Duodenal mucosa (tissue), 2 donors: ENCODE data around the gene ZMYND19.
A peak's percentile ranks its signal among the peaks of the same experiment; 100 is the strongest.
"Not testable (repeated sequence)": the region's sequence is repeated elsewhere in the genome, so short reads cannot be mapped to it uniquely, and the experiment has no call there.

Source experiments
- H3K27ac ChIP-seq: one replicate; pipeline ENCODE4 v1.7.0; 2013; ENCODE audit warnings: low read depth, low read length
- H3K27me3 ChIP-seq, 2 donors: one replicate each; pipeline ENCODE4 v1.7.0; 2013; ENCODE audit warnings: low read length in 2 of 2, control low read depth in 1 of 2; ENCODE audit not compliant: insufficient read depth in 2 of 2, control insufficient read depth in 1 of 2
- H3K36me3 ChIP-seq, 2 donors: one replicate each; pipeline ENCODE4 v1.7.0; 2013; ENCODE audit warnings: low read length in 2 of 2, control low read depth in 1 of 2; ENCODE audit not compliant: insufficient read depth in 2 of 2, control insufficient read depth in 1 of 2
- H3K4me1 ChIP-seq, 2 donors: one replicate each; pipeline ENCODE4 v1.7.0; 2013; ENCODE audit warnings: low read length in 2 of 2, control low read depth in 1 of 2; ENCODE audit not compliant: insufficient read depth in 2 of 2, control insufficient read depth in 1 of 2
- H3K4me3 ChIP-seq, 2 donors: one replicate each; pipeline ENCODE4 v1.7.0; 2013; ENCODE audit warnings: low read length in 2 of 2, low read depth in 1 of 2
- H3K9ac ChIP-seq, 2 donors: one replicate each; pipeline ENCODE4 v1.7.0; 2013; ENCODE audit warnings: low read length in 2 of 2, low read depth in 1 of 2
- H3K9me3 ChIP-seq, 2 donors: one replicate each; pipeline ENCODE4 v1.7.0; 2013; ENCODE audit warnings: low read length in 2 of 2, control low read depth in 1 of 2; ENCODE audit not compliant: control insufficient read depth in 1 of 2

Gene ZMYND19

GRCh38 chr9:137626464-137626863 is 36.2 kb upstream of the ZMYND19 start:
- Histone ChIP-seq H3K27ac (no peak overlapping the region), H3K27me3 (no peaks in the 10 kb centered on the region), H3K4me1 (peaks cover 14% of the 10 kb centered on the region in 2 donors), H3K9me3 (no peaks in the 10 kb centered on the region), H3K9ac (no peak overlapping the region), H3K4me3 (no peak overlapping the region), H3K36me3 (no peaks in the 10 kb centered on the region)

- H3K9me3 ChIP-seq, H3K4me3 ChIP-seq, H3K27me3 ChIP-seq, H3K27ac ChIP-seq, H3K9ac ChIP-seq, H3K36me3 ChIP-seq: not testable (repeated sequence)
- peaks cover 26 to 31% of the 10 kb centered on the region in 2 donors for H3K4me1 ChIP-seq
Measured at GRCh38 chr9:137622211-137622610, 31.9 kb upstream of the ZMYND19 start.

GRCh38 chr9:137621131-137621757 is 30.9 kb upstream of the ZMYND19 start:
- Histone ChIP-seq H3K4me1 (peaks cover 30 to 31% of the 10 kb centered on the region in 2 donors), H3K9ac (peak overlapping the region in 1 of 2 donors; percentile 27), H3K4me3 (peak overlapping the region; percentile 9 to 16), H3K27ac (no peak overlapping the region), H3K27me3 (no peaks in the 10 kb centered on the region), H3K36me3 (peaks cover 5 to 7% of the 10 kb centered on the region in 2 donors), H3K9me3 (no peaks in the 10 kb centered on the region)

- peaks cover 30 to 31% of the 10 kb centered on the region in 2 donors for H3K4me1 ChIP-seq
Measured at GRCh38 chr9:137620581-137620980, 30.3 kb upstream of the ZMYND19 start.

GRCh38 chr9:137620048-137620405 is 29.7 kb upstream of the ZMYND19 start:
- H3K27me3 ChIP-seq, result no peaks in the 10 kb centered on the region
- H3K9me3 ChIP-seq, result no peaks in the 10 kb centered on the region
- peak overlapping the region; percentile 77 to 84 for H3K4me3 ChIP-seq
- peaks cover 30 to 31% of the 10 kb centered on the region in 2 donors for H3K4me1 ChIP-seq
- peak overlapping the region; percentile 74 to 98 for H3K9ac ChIP-seq
- H3K36me3 ChIP-seq, result peaks cover 5 to 16% of the 10 kb centered on the region in 2 donors
- H3K27ac ChIP-seq, result no peak overlapping the region

More at GRCh38 chr9:137620581-137620980, 30.3 kb upstream of the ZMYND19 start:
- Histone ChIP-seq H3K4me3 (peak overlapping the region; percentile 9 to 16), H3K9ac (peak overlapping the region in 1 of 2 donors; percentile 27), H3K27ac (no peak overlapping the region), H3K27me3 (no peaks in the 10 kb centered on the region), H3K36me3 (peaks cover 5 to 11% of the 10 kb centered on the region in 2 donors), H3K9me3 (no peaks in the 10 kb centered on the region)

GRCh38 chr9:137619240-137620047 is 29.1 kb upstream of the ZMYND19 start:
- no peaks in the 10 kb centered on the region for H3K27me3 ChIP-seq
- no peaks in the 10 kb centered on the region for H3K9me3 ChIP-seq
- peaks cover 5 to 22% of the 10 kb centered on the region in 2 donors for H3K36me3 ChIP-seq
- H3K4me3 ChIP-seq, result peak overlapping the region; percentile 77 to 84
- H3K9ac ChIP-seq, result peak overlapping the region; percentile 74 to 98
- peaks cover 30 to 31% of the 10 kb centered on the region in 2 donors for H3K4me1 ChIP-seq
- peak overlapping the region; percentile 52 for H3K27ac ChIP-seq

- Histone ChIP-seq H3K27me3 (no peaks in the 10 kb centered on the region), H3K4me3 (peak within 1 kb of the TSS; percentile 77 to 93), H3K9ac (peak within 1 kb of the TSS; percentile 83 to 98), H3K4me1 (peaks cover 30 to 33% of the 10 kb centered on the region in 2 donors), H3K36me3 (peaks cover 8 to 32% of the 10 kb centered on the region in 2 donors), H3K9me3 (no peaks in the 10 kb centered on the region), H3K27ac (peak within 1 kb of the TSS; percentile 85)
Measured at GRCh38 chr9:137618105-137619067, 28.1 kb upstream of the ZMYND19 start, which contains the start of gene EHMT1. EHMT1 (plus strand) TSS chr9:137619005; CDS start chr9:137619029, 24 bp downstream.

GRCh38 chr9:137615387-137615871 is 25.1 kb upstream of the ZMYND19 start:
- no peak overlapping the region for H3K4me3 ChIP-seq
- H3K9me3 ChIP-seq, result no peaks in the 10 kb centered on the region
- peaks cover 8 to 35% of the 10 kb centered on the region in 2 donors for H3K36me3 ChIP-seq
- H3K27ac ChIP-seq, result no peak overlapping the region
- H3K9ac ChIP-seq, result no peak overlapping the region
- peaks cover 42 to 43% of the 10 kb centered on the region in 2 donors for H3K4me1 ChIP-seq
- H3K27me3 ChIP-seq, result no peaks in the 10 kb centered on the region

- Histone ChIP-seq H3K27me3 (no peaks in the 10 kb centered on the region), H3K36me3 (peaks cover 8 to 35% of the 10 kb centered on the region in 2 donors), H3K27ac (no peak overlapping the region), H3K4me3 (no peak overlapping the region), H3K4me1 (peaks cover 36 to 38% of the 10 kb centered on the region in 2 donors), H3K9ac (no peak overlapping the region), H3K9me3 (no peaks in the 10 kb centered on the region)
Measured at GRCh38 chr9:137614631-137615386, 24.5 kb upstream of the ZMYND19 start.
